H1 (cell line): ENCODE measurements around the gene MT2A. TPM values are rescaled to one million over a fixed set of nuclear protein-coding genes. Genes with fewer than 3 reads are reported as not detected.
A peak's percentile ranks its signal among the peaks of the same experiment; 100 is the strongest.

Experiments used
- CTCF ChIA-PET: fragments of 300-600 bp; sonication (Branson Sonifier 250); formaldehyde crosslinking; loops from one replicate; lab custom pipeline; 2021; ENCODE audit not compliant: partially characterized antibody; lab: Charles Lee
- POLR2A ChIA-PET: fragments of 300-600 bp; sonication (Branson Sonifier 250); formaldehyde crosslinking; loops from one replicate; lab custom pipeline; 2021; ENCODE audit warnings: inconsistent platforms; ENCODE audit not compliant: partially characterized antibody; lab: Charles Lee
- DNase-seq, 2 experiments: peaks; one replicate each; pipeline versions ENCODE4 v3.0.0 to v3.0.0-alpha.2; 2010 to 2022; ENCODE audit warnings: low spot score in 2 of 2, low read depth in 1 of 2, mixed read lengths in 1 of 2
- FAIRE-seq: peaks from 2 replicates; lab custom pipeline; 2011; peaks lifted over from hg19 to GRCh38; lab: Jason Lieb, UNC
- H2AFZ ChIP-seq: 2 replicates; pipeline ENCODE4 v1.8.1; 2012; ENCODE audit warnings: low read length, inconsistent platforms
- H2AK5ac ChIP-seq: 2 replicates; pipeline ENCODE4 v1.6.1; 2013; ENCODE audit warnings: low read depth, low read length
- H2BK120ac ChIP-seq: replicated peaks from 2 replicates; pipeline ENCODE3; 2013; ENCODE audit warnings: low read depth, low read length, inconsistent platforms
- H2BK12ac ChIP-seq: 2 replicates; pipeline ENCODE4 v1.6.1; 2013; ENCODE audit warnings: low read depth, low read length
- H2BK15ac ChIP-seq: 2 replicates; pipeline ENCODE4 v1.6.1; 2013; ENCODE audit warnings: low read length
- H2BK20ac ChIP-seq: 2 replicates; pipeline ENCODE4 v1.6.1; 2013; ENCODE audit warnings: low read length
- H2BK5ac ChIP-seq: 2 replicates; pipeline ENCODE4 v1.6.1; 2013; ENCODE audit warnings: low read depth, low read length
- H3K14ac ChIP-seq: 2 replicates; pipeline ENCODE4 v1.6.1; 2013; ENCODE audit warnings: inconsistent platforms; ENCODE audit not compliant: insufficient read length
- H3K18ac ChIP-seq: 2 replicates; pipeline ENCODE4 v1.6.1; 2013; ENCODE audit warnings: low read length; ENCODE audit errors: extremely low read depth
- H3K23ac ChIP-seq: 2 replicates; pipeline ENCODE4 v1.6.1; 2013; ENCODE audit warnings: inconsistent platforms; ENCODE audit not compliant: insufficient read length
- H3K23me2 ChIP-seq: 2 replicates; pipeline ENCODE4 v1.6.1; 2013; ENCODE audit warnings: low read depth, low read length
- H3K27ac ChIP-seq: 2 replicates; pipeline ENCODE4 v1.6.1; 2011; ENCODE audit warnings: low read depth, low read length, inconsistent platforms
- H3K27me3 ChIP-seq, 4 experiments: replicated peaks in 1 of 4; 1 replicate in 1 of 4; 2 replicates in 3 of 4; pipeline versions ENCODE4 v1.6.1 to v1.8.1; 2011 to 2013; ENCODE audit warnings: low read length in 3 of 4, mild to moderate bottlenecking in 3 of 4, inconsistent platforms in 2 of 4, mixed read lengths in 2 of 4, moderate library complexity in 1 of 4; ENCODE audit not compliant: control insufficient read depth in 3 of 4, insufficient read depth in 3 of 4; ENCODE audit errors: extremely low read depth in 1 of 4
- H3K36me3 ChIP-seq, 4 experiments: 2 replicates each; pipeline versions ENCODE4 v1.6.1 to v1.8.1; 2011 to 2013; ENCODE audit warnings: mild to moderate bottlenecking in 4 of 4, low read length in 3 of 4, moderate library complexity in 2 of 4, control low read depth in 1 of 4, inconsistent platforms in 1 of 4; ENCODE audit not compliant: insufficient read depth in 4 of 4, control insufficient read depth in 2 of 4
- H3K4ac ChIP-seq: replicated peaks from 2 replicates; pipeline ENCODE3; 2013; ENCODE audit warnings: low read length, low read depth, mixed read lengths, inconsistent platforms; ENCODE audit not compliant: insufficient read length
- H3K4me1 ChIP-seq, 4 experiments: replicated peaks in 1 of 4; 1 replicate in 1 of 4; 2 replicates in 3 of 4; pipeline versions ENCODE4 v1.6.1 to v1.8.1; 2011 to 2013; ENCODE audit warnings: low read length in 3 of 4, inconsistent platforms in 2 of 4, mixed read lengths in 1 of 4; ENCODE audit not compliant: insufficient read depth in 4 of 4, control insufficient read depth in 3 of 4
- H3K4me2 ChIP-seq, 2 experiments: 2 replicates each; pipeline versions ENCODE4 v1.6.1 to v1.8.1; 2011 to 2013; ENCODE audit warnings: low read depth in 2 of 2, low read length in 2 of 2, control low read depth in 1 of 2, inconsistent platforms in 1 of 2, mild to moderate bottlenecking in 1 of 2; ENCODE audit not compliant: insufficient read depth in 1 of 2
- H3K4me3 ChIP-seq, 4 experiments: fragments of 200-600, 300-600 bp in 1 of 4; sonication (generic), shearing (Covaris generic), sonication (Bioruptor Twin) in 1 of 4; 2 replicates each; pipeline versions ENCODE4 v1.5.1 to v1.8.1; 2011 to 2016; ENCODE audit warnings: low read length in 4 of 4, low read depth in 3 of 4, control low read depth in 2 of 4, inconsistent platforms in 2 of 4, mild to moderate bottlenecking in 2 of 4, mixed read lengths in 1 of 4, moderate library complexity in 1 of 4; ENCODE audit not compliant: insufficient read depth in 2 of 4; ENCODE audit errors: extremely low read depth in 1 of 4
- H3K56ac ChIP-seq: replicated peaks from 2 replicates; pipeline ENCODE3; 2013; ENCODE audit warnings: low read depth, mild to moderate bottlenecking, mixed read lengths, low read length, inconsistent platforms; ENCODE audit not compliant: insufficient read length
- H3K79me1 ChIP-seq: 2 replicates; pipeline ENCODE4 v1.6.1; 2013; ENCODE audit warnings: low read depth, low read length, control low read depth
- H3K79me2 ChIP-seq, 2 experiments: 2 replicates each; pipeline versions ENCODE4 v1.6.1 to v1.8.1; 2012 to 2013; ENCODE audit warnings: low read length in 2 of 2, mild to moderate bottlenecking in 2 of 2, inconsistent platforms in 1 of 2; ENCODE audit not compliant: insufficient read depth in 2 of 2, control insufficient read depth in 1 of 2
- H3K9ac ChIP-seq, 4 experiments: replicated peaks in 1 of 4; 1 replicate in 1 of 4; 2 replicates in 3 of 4; pipeline versions ENCODE4 v1.6.1 to v1.8.1; 2011 to 2013; ENCODE audit warnings: low read depth in 3 of 4, low read length in 3 of 4, control low read depth in 2 of 4, mild to moderate bottlenecking in 2 of 4, moderate library complexity in 2 of 4, inconsistent platforms in 1 of 4; ENCODE audit errors: extremely low read depth in 1 of 4
- H3K9me3 ChIP-seq, 2 experiments: 2 replicates each; pipeline versions ENCODE4 v1.6.1 to v1.8.1; 2012 to 2013; ENCODE audit warnings: mild to moderate bottlenecking in 2 of 2, moderate library complexity in 2 of 2, control low read depth in 1 of 2, inconsistent platforms in 1 of 2, low read depth in 1 of 2, low read length in 1 of 2, mixed read lengths in 1 of 2; ENCODE audit not compliant: insufficient read depth in 2 of 2
- H4K20me1 ChIP-seq, 2 experiments: replicated peaks in 1 of 2; 2 replicates each; pipeline versions ENCODE3 to v1.8.1; 2011 to 2013; ENCODE audit warnings: inconsistent platforms in 2 of 2, low read length in 2 of 2, mild to moderate bottlenecking in 1 of 2; ENCODE audit not compliant: insufficient read depth in 2 of 2, control insufficient read depth in 1 of 2
- H4K5ac ChIP-seq: 2 replicates; pipeline ENCODE4 v1.6.1; 2013; ENCODE audit warnings: low read length, low read depth, mixed read lengths, inconsistent platforms; ENCODE audit not compliant: insufficient read length
- H4K8ac ChIP-seq: 2 replicates; pipeline ENCODE4 v1.8.0; 2013; ENCODE audit warnings: mild to moderate bottlenecking, moderate library complexity, low read length, inconsistent platforms; ENCODE audit not compliant: insufficient read depth; ENCODE audit errors: extremely low read depth
- H4K91ac ChIP-seq: replicated peaks from 2 replicates; pipeline ENCODE3; 2013; ENCODE audit warnings: low read length, mixed read lengths, inconsistent platforms; ENCODE audit not compliant: insufficient read length
- CBX8 ChIP-seq: fragments of 300-800, 300-1000 bp; sonication (generic); IDR thresholded peaks from 2 replicates; pipeline ENCODE4 v1.7.1; 2016; ENCODE audit warnings: low read depth, low read length, borderline replicate concordance
- CTBP2 ChIP-seq: IDR thresholded peaks from 2 replicates; pipeline ENCODE4 v1.7.0; 2011; ENCODE audit warnings: borderline replicate concordance, mild to moderate bottlenecking, moderate library complexity, mixed read lengths, low read length; ENCODE audit not compliant: insufficient read depth, insufficient read length
- RNF2 ChIP-seq: fragments of 200-900, 300-1000 bp; sonication (generic); IDR thresholded peaks from 2 replicates; pipeline ENCODE4 v1.7.1; 2016; ENCODE audit warnings: borderline replicate concordance, low read depth, mild to moderate bottlenecking, antibody characterized with exemption, low read length; ENCODE audit not compliant: poor library complexity, severe bottlenecking; ENCODE audit errors: missing control alignments
- SUZ12 ChIP-seq: fragments of 200-600 bp; sonication (generic); IDR thresholded peaks from 2 replicates; pipeline ENCODE4 v1.6.1; 2012; ENCODE audit warnings: mild to moderate bottlenecking, inconsistent platforms, low read length, moderate library complexity, mixed read lengths
- TAF7 ChIP-seq: optimal IDR thresholded peaks from 2 replicates; pipeline ENCODE3; 2011; ENCODE audit warnings: low read depth, mild to moderate bottlenecking, inconsistent platforms, low read length, moderate library complexity, borderline replicate concordance
- WGBS, 2 experiments: shearing (Covaris generic) in 1 of 2; methylation state at CpG; one replicate each; pipeline versions ENCODE4 v1.1.6 to v1.1.7; 2013 to 2015; ENCODE audit warnings: low lambda C conversion rate in 2 of 2, mixed read lengths in 2 of 2, inconsistent platforms in 1 of 2, low coverage in 1 of 2, missing lambda C conversion rate in 1 of 2; ENCODE audit not compliant: insufficient replicate concordance in 2 of 2, insufficient coverage in 1 of 2, insufficient read length in 1 of 2; ENCODE audit errors: extremely low coverage in 1 of 2, missing lambda C conversion rate in 1 of 2; 5-methylcytosine and 5-hydroxymethylcytosine counted together
- polyA plus RNA-seq, 7 experiments: library from polyadenylated mRNA; depleted of rRNA in 3 of 7; stranded (reverse) in 5 of 7; unstranded in 2 of 7; fragments of >200 nt in 5 of 7; fragments of 200-250 nt in 2 of 7; gene quantifications; 1 replicate in 5 of 7; 2 replicates in 1 of 7; 4 replicates in 1 of 7; pipeline versions ENCODE4 v1.2.1 to v1.2.3, GENCODE V29; 2011 to 2013; ENCODE audit warnings: missing spikeins in 2 of 7, mixed read lengths in 2 of 7
- total RNA-seq: library from RNA; stranded (reverse); fragmentation: NEBNext Ultra II Directional; extraction: Animal tissue kit (Norgen Biotek cat#: 25700); gene quantifications from 2 replicates; pipeline ENCODE4 v1.2.1, GENCODE V29; 2021

Gene MT2A
- total and polyA plus RNA-seq, 2 of the 8 experiments (the other 6 are each of a cell fraction or from before 2014, with no cell fraction given): 9.5 to 30.1 TPM

GRCh38 chr16:56634715-56635440 lies 26.5 kb downstream of the MT2A start:
- H4K20me1 ChIP-seq: peaks cover 14 to 28% of the 10 kb centered on the region in 2 experiments
- DNase-seq (peak in 1 of 2 experiments; percentile 64), FAIRE-seq (no peak)
- WGBS, 2 experiments: 6% methylated on average over 46 of the region's 47 CpGs; no CpG with 5 or more reads in 1 of the 2 experiments
- H2BK15ac ChIP-seq: peak overlapping the region; percentile 36; the same call in 1 of the 2 replicates
- no peak overlapping the region for H2AFZ ChIP-seq
- no peaks in the 10 kb centered on the region; a peak in 1 of 8 replicates for H3K36me3 ChIP-seq
- peak overlapping the region in 3 of 4 experiments; percentile 17 to 46 (median 19); a peak in 4 of 8 replicates for H3K4me3 ChIP-seq
- H2BK20ac ChIP-seq: peak overlapping the region; percentile 6; the same call in 1 of the 2 replicates
- H3K23me2 ChIP-seq: peaks cover 9% of the 10 kb centered on the region
- H2BK120ac ChIP-seq: no peak overlapping the region
- no peaks in the 10 kb centered on the region for H3K79me2 ChIP-seq
- POLR2A ChIA-PET: interaction anchor here (0.6 to 4.8 kb wide), 7 partner anchors 9 to 89 kb away, joined by 3 to 32 read pairs (median 5); partner anchors contain the start of genes MT1E and MT1H
- no peak overlapping the region for H3K14ac ChIP-seq
- no peak overlapping the region for H4K5ac ChIP-seq
- CTCF ChIA-PET: interaction anchor here (1.4 to 3.0 kb wide), 3 partner anchors 10 to 31 kb away, joined by 7 to 13 read pairs (median 8); no protein-coding TSS in a partner anchor
- no peak overlapping the region for H4K8ac ChIP-seq
- H2BK12ac ChIP-seq: peak overlapping the region; percentile 45; the same call in 1 of the 2 replicates
- no peak overlapping the region for H3K56ac ChIP-seq
- no peak overlapping the region for H3K4ac ChIP-seq
- TF ChIP-seq CBX8 (0 out of 2 replicates have a peak, but pooled peaks have one; percentile 58), CTBP2 (peak; percentile 18), TAF7 (no peak), RNF2 (peak; percentile 90), SUZ12 (peak; percentile 97)
- TF ChIP-seq, all 59 proteins: peak for 4
- no peaks in the 10 kb centered on the region for H3K79me1 ChIP-seq
- H3K9ac ChIP-seq: no peak overlapping the region
- H4K91ac ChIP-seq: no peak overlapping the region
- peaks cover 98 to 100% (median 100%) of the 10 kb centered on the region in 4 experiments for H3K27me3 ChIP-seq
- peaks cover 3 to 18% (median 7%) of the 10 kb centered on the region in 4 experiments for H3K4me1 ChIP-seq
- H2AK5ac ChIP-seq: no peak overlapping the region
- H3K4me2 ChIP-seq: peak overlapping the region; percentile 42 to 63
- H3K23ac ChIP-seq: no peak overlapping the region
- no peak overlapping the region for H3K27ac ChIP-seq
- no peaks in the 10 kb centered on the region for H3K9me3 ChIP-seq
- H3K18ac ChIP-seq: peak overlapping the region; percentile 13; the same call in 1 of the 2 replicates
- H2BK5ac ChIP-seq: no peak overlapping the region
